Measurements from ENCODE around the gene MATN4. TPM values are rescaled to one million over a fixed set of nuclear protein-coding genes. Genes with fewer than 3 reads are reported as not detected.

MATN4 gene
- total RNA-seq, 1 experiment from 2014 or later = not detected

GRCh38 chr20:45316150-45317080 is 8.3 kb upstream of the MATN4 start:
- ChIA-PET CTCF (interaction anchor here (0.6 to 5.3 kb wide), 14 partner anchors 19 to 455 kb away, joined by 3 to 113 read pairs (median 4); partner anchors contain the start of genes PIGT and SYS1), POLR2A (interaction anchor here (0.6 kb wide), 1 partner anchor 11 kb away, joined by 3 read pairs; no protein-coding TSS in a partner anchor)
- Mint-ChIP-seq H3K36me3 (ENCODE audit: insufficient read depth, unreplicated experiment) (no peaks in the 10 kb centered on the region), H3K27me3 (ENCODE audit: insufficient read depth, unreplicated experiment) (no peaks in the 10 kb centered on the region), H3K27ac (ENCODE audit: low read depth, unreplicated experiment) (no peak overlapping the region), H3K4me1 (ENCODE audit: insufficient read depth, unreplicated experiment) (peaks cover 6% of the 10 kb centered on the region), H3K4me3 (ENCODE audit: unreplicated experiment) (no peak overlapping the region), H3K9me3 (ENCODE audit: unreplicated experiment) (no peaks in the 10 kb centered on the region)
- BruUV-seq (replicated peaks) = no TSS peak
- intact Hi-C loops (cut with micrococcal nuclease) = no loop called here
- no peak for DNase-seq (ENCODE audit: unreplicated experiment)
- TF ChIP-seq, protein P1, sequence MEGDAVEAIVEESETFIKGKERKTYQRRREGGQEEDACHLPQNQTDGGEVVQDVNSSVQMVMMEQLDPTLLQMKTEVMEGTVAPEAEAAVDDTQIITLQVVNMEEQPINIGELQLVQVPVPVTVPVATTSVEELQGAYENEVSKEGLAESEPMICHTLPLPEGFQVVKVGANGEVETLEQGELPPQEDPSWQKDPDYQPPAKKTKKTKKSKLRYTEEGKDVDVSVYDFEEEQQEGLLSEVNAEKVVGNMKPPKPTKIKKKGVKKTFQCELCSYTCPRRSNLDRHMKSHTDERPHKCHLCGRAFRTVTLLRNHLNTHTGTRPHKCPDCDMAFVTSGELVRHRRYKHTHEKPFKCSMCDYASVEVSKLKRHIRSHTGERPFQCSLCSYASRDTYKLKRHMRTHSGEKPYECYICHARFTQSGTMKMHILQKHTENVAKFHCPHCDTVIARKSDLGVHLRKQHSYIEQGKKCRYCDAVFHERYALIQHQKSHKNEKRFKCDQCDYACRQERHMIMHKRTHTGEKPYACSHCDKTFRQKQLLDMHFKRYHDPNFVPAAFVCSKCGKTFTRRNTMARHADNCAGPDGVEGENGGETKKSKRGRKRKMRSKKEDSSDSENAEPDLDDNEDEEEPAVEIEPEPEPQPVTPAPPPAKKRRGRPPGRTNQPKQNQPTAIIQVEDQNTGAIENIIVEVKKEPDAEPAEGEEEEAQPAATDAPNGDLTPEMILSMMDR (IDR thresholded peaks at IDR 0.05; ENCODE audit: unreplicated experiment) = no peak

DNA sequence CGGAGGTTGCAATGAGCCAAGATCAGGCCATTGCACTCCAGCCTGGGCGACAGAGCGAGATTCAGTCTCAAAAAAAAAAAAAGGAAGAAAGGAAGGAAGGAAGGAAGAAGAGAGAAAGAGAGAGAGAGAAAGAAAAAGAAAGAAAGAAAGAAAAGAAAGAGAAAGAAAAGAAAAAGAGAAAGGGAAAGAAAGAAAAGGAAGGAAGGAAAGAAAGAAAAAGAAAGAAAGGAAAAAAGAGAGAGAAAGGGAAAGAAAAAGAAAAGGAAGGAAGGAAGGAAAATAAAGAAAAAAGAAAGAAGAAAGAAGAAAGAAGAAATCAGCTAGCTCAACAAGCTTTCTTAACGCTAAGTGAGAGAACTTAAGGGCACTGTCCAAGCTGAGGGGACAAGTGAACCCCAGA is 7.6 kb upstream of the MATN4 start:
- H3K9me3 Mint-ChIP-seq (ENCODE audit: unreplicated experiment) = no peaks in the 10 kb centered on the region
- no TSS peak for BruUV-seq (replicated peaks)
- no peak overlapping the region for H3K4me3 Mint-ChIP-seq (ENCODE audit: unreplicated experiment)
- no peak for DNase-seq (ENCODE audit: unreplicated experiment)
- peaks cover 6% of the 10 kb centered on the region for H3K4me1 Mint-ChIP-seq (ENCODE audit: insufficient read depth, unreplicated experiment)
- H3K27me3 Mint-ChIP-seq (ENCODE audit: insufficient read depth, unreplicated experiment) = no peaks in the 10 kb centered on the region
- CTCF ChIA-PET = interaction anchor here (0.6 to 5.0 kb wide), 11 partner anchors 14 to 456 kb away, joined by 3 to 66 read pairs (median 4); partner anchors contain the start of gene SYS1
- no peak overlapping the region for H3K27ac Mint-ChIP-seq (ENCODE audit: low read depth, unreplicated experiment)
- TF ChIP-seq, protein P1 (IDR thresholded peaks at IDR 0.05; ENCODE audit: unreplicated experiment) = no peak
- no peaks in the 10 kb centered on the region for H3K36me3 Mint-ChIP-seq (ENCODE audit: insufficient read depth, unreplicated experiment)
- intact Hi-C loops (cut with micrococcal nuclease) = no loop called here
- POLR2A ChIA-PET = interaction anchor here (0.6 kb wide), 2 partner anchors 11 to 119 kb away, joined by 3 read pairs; no protein-coding TSS in a partner anchor

DNA sequence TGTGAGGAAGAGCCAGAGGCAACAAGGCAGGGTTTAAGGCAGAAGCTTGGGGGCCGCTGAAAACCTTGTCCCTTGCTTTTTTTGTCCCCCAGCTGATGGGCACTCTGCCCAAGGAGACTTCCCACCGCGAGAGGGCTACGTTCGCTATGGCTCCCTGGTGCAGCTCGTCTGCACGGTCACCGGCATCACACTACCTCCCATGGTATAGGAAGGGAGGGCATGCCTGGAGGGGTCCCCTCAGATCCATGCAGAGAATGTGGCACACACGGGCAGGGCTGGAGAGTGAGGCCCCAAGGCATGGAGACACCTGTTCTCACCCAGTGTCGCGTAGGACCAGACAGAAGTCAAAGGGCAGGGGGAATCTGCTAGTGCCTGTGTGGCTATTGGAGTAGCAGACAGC is 5.8 kb upstream of the MATN4 start:
- Mint-ChIP-seq H3K27me3 (ENCODE audit: insufficient read depth, unreplicated experiment) (no peaks in the 10 kb centered on the region), H3K27ac (ENCODE audit: low read depth, unreplicated experiment) (no peak overlapping the region), H3K4me3 (ENCODE audit: unreplicated experiment) (no peak overlapping the region), H3K9me3 (ENCODE audit: unreplicated experiment) (no peaks in the 10 kb centered on the region), H3K36me3 (ENCODE audit: insufficient read depth, unreplicated experiment) (no peaks in the 10 kb centered on the region), H3K4me1 (ENCODE audit: insufficient read depth, unreplicated experiment) (peaks cover 2% of the 10 kb centered on the region)
- no TSS peak for BruUV-seq (replicated peaks)
- DNase-seq (ENCODE audit: unreplicated experiment) = no peak
- intact Hi-C loops (cut with micrococcal nuclease) = loop anchor here (5.0 kb wide), 1 partner anchor 272 kb away; no protein-coding TSS in a partner anchor
- POLR2A ChIA-PET = no interaction called here
- CTCF ChIA-PET = interaction anchor here (0.7 to 5.0 kb wide), 10 partner anchors 9 to 269 kb away, joined by 3 to 66 read pairs (median 5); partner anchors contain the start of gene SYS1
- TF ChIP-seq, protein P1 (IDR thresholded peaks at IDR 0.05; ENCODE audit: unreplicated experiment) = no peak

DNA sequence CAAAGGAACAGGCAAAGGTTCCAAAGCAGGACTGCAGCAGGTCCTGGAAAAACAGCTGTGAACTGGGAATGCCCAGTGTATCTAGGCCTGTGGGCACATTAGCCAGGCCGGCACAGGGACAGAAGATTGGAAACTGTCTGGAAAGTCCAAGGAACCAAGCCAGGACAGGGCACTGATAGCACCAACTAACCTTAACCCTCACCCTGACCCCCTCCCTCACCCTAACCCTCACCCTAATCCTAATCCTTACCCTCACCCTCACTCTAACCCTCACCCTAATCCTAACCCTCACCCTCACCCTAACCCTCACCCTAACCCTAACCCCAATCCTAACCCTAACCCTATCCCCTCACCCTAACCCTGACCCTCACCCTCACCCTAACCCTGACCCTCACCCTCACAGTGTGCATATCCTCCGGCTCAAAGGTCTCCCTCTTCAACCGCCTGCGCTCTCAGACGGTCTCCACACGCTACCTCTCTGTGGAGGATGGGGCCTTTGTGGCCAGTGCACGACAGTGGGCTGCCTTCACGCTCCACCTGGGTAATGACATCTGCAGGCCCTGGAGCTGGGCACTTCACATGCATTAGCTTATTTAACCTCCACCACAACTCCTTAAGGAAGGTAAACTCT is 5.1 kb upstream of the MATN4 start:
- Mint-ChIP-seq H3K36me3 (ENCODE audit: insufficient read depth, unreplicated experiment) (no peaks in the 10 kb centered on the region), H3K27ac (ENCODE audit: low read depth, unreplicated experiment) (no peak overlapping the region), H3K4me3 (ENCODE audit: unreplicated experiment) (no peak overlapping the region), H3K9me3 (ENCODE audit: unreplicated experiment) (no peaks in the 10 kb centered on the region), H3K4me1 (ENCODE audit: insufficient read depth, unreplicated experiment) (no peaks in the 10 kb centered on the region), H3K27me3 (ENCODE audit: insufficient read depth, unreplicated experiment) (no peaks in the 10 kb centered on the region)
- BruUV-seq (replicated peaks) = no TSS peak
- TF ChIP-seq, protein P1 (IDR thresholded peaks at IDR 0.05; ENCODE audit: unreplicated experiment) = no peak
- ChIA-PET POLR2A (no interaction called here), CTCF (interaction anchor here (0.6 to 5.0 kb wide), 15 partner anchors 10 to 434 kb away, joined by 3 to 66 read pairs (median 4); partner anchors contain the start of gene SYS1)
- DNase-seq (ENCODE audit: unreplicated experiment) = no peak
- intact Hi-C loops (cut with micrococcal nuclease) = loop anchor here (5.0 kb wide), 1 partner anchor 271 kb away; no protein-coding TSS in a partner anchor
